Mesendoderm (in vitro differentiated cells): ENCODE measurements around the gene CEP57.
"Not testable (repeated sequence)": the region's sequence is repeated elsewhere in the genome, so short reads cannot be mapped to it uniquely, and the experiment has no call there.

Source experiments
- DNase-seq: peaks from one replicate; pipeline ENCODE4 v3.0.0; 2013
- H2AK5ac ChIP-seq: 2 replicates; pipeline ENCODE4 v1.6.1; 2013; ENCODE audit warnings: low read length, inconsistent platforms
- H2BK120ac ChIP-seq: 2 replicates; pipeline ENCODE4 v1.6.1; 2013; ENCODE audit warnings: low read depth, mild to moderate bottlenecking, low read length, moderate library complexity, mixed read lengths
- H2BK15ac ChIP-seq: replicated peaks from 2 replicates; pipeline ENCODE4 v1.6.1; 2013; ENCODE audit warnings: low read depth, mild to moderate bottlenecking, moderate library complexity
- H2BK5ac ChIP-seq: 2 replicates; pipeline ENCODE4 v1.6.1; 2013; ENCODE audit warnings: low read length, inconsistent platforms
- H3K18ac ChIP-seq: 2 replicates; pipeline ENCODE4 v1.6.1; 2013; ENCODE audit warnings: mild to moderate bottlenecking, low read length, mixed read lengths
- H3K23ac ChIP-seq: one replicate; pipeline ENCODE4 v1.6.1; 2013; ENCODE audit warnings: low read length
- H3K27ac ChIP-seq: 2 replicates; pipeline ENCODE4 v1.5.1; 2013; ENCODE audit warnings: low read depth, mild to moderate bottlenecking, inconsistent platforms, low read length, moderate library complexity
- H3K27me3 ChIP-seq: 2 replicates; pipeline ENCODE4 v1.6.1; 2013; ENCODE audit warnings: low read length, control low read depth, mild to moderate bottlenecking, inconsistent platforms; ENCODE audit not compliant: insufficient read depth, poor library complexity
- H3K36me3 ChIP-seq: 2 replicates; pipeline ENCODE4 v1.6.1; 2013; ENCODE audit warnings: low read length, inconsistent platforms; ENCODE audit not compliant: control insufficient read depth, insufficient read depth
- H3K4ac ChIP-seq: one replicate; pipeline ENCODE4 v1.6.1; 2013; ENCODE audit warnings: low read depth, mild to moderate bottlenecking, low read length, moderate library complexity
- H3K4me1 ChIP-seq: 2 replicates; pipeline ENCODE4 v1.6.1; 2013; ENCODE audit warnings: low read depth, low read length, inconsistent platforms; ENCODE audit not compliant: control insufficient read depth
- H3K4me2 ChIP-seq: 2 replicates; pipeline ENCODE4 v1.6.1; 2013; ENCODE audit warnings: low read length
- H3K4me3 ChIP-seq: 2 replicates; pipeline ENCODE4 v1.5.1; 2013; ENCODE audit warnings: mild to moderate bottlenecking, low read length
- H3K56ac ChIP-seq: one replicate; pipeline ENCODE4 v1.6.1; 2013; ENCODE audit warnings: low read length
- H3K79me1 ChIP-seq: 2 replicates; pipeline ENCODE4 v1.6.1; 2013; ENCODE audit warnings: low read length, inconsistent platforms
- H3K79me2 ChIP-seq: 2 replicates; pipeline ENCODE4 v1.6.1; 2013; ENCODE audit warnings: mild to moderate bottlenecking, low read length; ENCODE audit not compliant: control insufficient read depth, insufficient read depth
- H3K9ac ChIP-seq: 2 replicates; pipeline ENCODE4 v1.6.1; 2013; ENCODE audit warnings: low read length, inconsistent platforms
- H4K5ac ChIP-seq: one replicate; pipeline ENCODE4 v1.6.1; 2013; ENCODE audit warnings: low read length
- H4K8ac ChIP-seq: one replicate; pipeline ENCODE4 v1.6.1; 2013; ENCODE audit warnings: low read depth, mild to moderate bottlenecking, control low read depth, low read length, moderate library complexity
- WGBS: extraction: QIAGEN DNeasy Blood & Tissue Kit; methylation state at CpG from one replicate; pipeline ENCODE4 v1.1.7; 2013; ENCODE audit warnings: low lambda C conversion rate, missing lambda C conversion rate; ENCODE audit not compliant: insufficient coverage; ENCODE audit errors: extremely low coverage; 5-methylcytosine and 5-hydroxymethylcytosine counted together

Gene CEP57

DNA sequence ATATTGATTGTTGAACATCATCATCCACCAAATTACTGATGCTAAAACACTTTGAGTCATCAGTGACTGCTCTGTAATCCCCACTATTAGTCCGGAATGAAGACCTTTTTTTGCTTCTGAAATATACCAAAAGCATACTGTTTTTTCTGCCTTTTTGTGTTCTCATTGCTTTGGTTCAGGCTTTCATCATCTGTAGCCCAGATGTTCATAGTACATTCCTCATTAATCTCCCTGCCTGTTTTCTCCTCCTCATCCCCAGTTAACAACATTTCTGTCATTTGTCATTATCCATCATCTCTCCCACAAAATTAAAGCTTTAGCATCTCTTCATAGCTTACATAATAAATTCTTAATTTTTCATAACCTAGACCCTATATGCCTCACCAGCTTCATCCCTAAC lies 9.2 kb downstream of the CEP57 start:
- no peak overlapping the region for H2BK120ac ChIP-seq

GRCh38 chr11:95800438-95800837 lies 10.1 kb downstream of the CEP57 start:
- H2AK5ac ChIP-seq, result no peak overlapping the region
- no peaks in the 10 kb centered on the region for H3K36me3 ChIP-seq
- no peak overlapping the region for H3K4ac ChIP-seq
- no peak overlapping the region for H2BK120ac ChIP-seq
- H4K8ac ChIP-seq, result no peak overlapping the region
- no CpG with 5 or more reads among the region's 12 CpGs for WGBS
- H2BK5ac ChIP-seq, result no peak overlapping the region
- H3K18ac ChIP-seq, result no peak overlapping the region
- H3K79me2 ChIP-seq, result peaks cover 5% of the 10 kb centered on the region
- no peak overlapping the region for H3K4me3 ChIP-seq
- H3K4me2 ChIP-seq, result no peak overlapping the region
- no peak overlapping the region for H3K9ac ChIP-seq
- peaks cover 3% of the 10 kb centered on the region for H3K79me1 ChIP-seq
- no peaks in the 10 kb centered on the region for H3K4me1 ChIP-seq
- H3K27me3 ChIP-seq, result no peaks in the 10 kb centered on the region
- H3K56ac ChIP-seq, result no peak overlapping the region
- H2BK15ac ChIP-seq, result no peak overlapping the region
- no peak overlapping the region for H3K23ac ChIP-seq
- no peak for DNase-seq
- H4K5ac ChIP-seq, result no peak overlapping the region
- H3K27ac ChIP-seq, result no peak overlapping the region

More for the DNA sequence above, 9.2 kb downstream of the CEP57 start:
- H3K23ac ChIP-seq, result no peak overlapping the region
- peaks cover 5% of the 10 kb centered on the region for H3K79me1 ChIP-seq
- H3K4ac ChIP-seq, result no peak overlapping the region
- no peak overlapping the region for H3K4me2 ChIP-seq
- H3K4me3 ChIP-seq, result no peak overlapping the region
- H3K36me3 ChIP-seq, result no peaks in the 10 kb centered on the region
- no peaks in the 10 kb centered on the region for H3K4me1 ChIP-seq
- no peaks in the 10 kb centered on the region for H3K27me3 ChIP-seq
- no peak for DNase-seq
- H2BK5ac ChIP-seq, result no peak overlapping the region
- H2AK5ac ChIP-seq, result no peak overlapping the region
- H3K18ac ChIP-seq, result no peak overlapping the region
- H3K79me2 ChIP-seq, result peaks cover 7% of the 10 kb centered on the region
- H4K5ac ChIP-seq, result no peak overlapping the region
- no peak overlapping the region for H2BK15ac ChIP-seq
- H4K8ac ChIP-seq, result no peak overlapping the region
- no CpG with 5 or more reads among the region's 1 CpG for WGBS
- no peak overlapping the region for H3K9ac ChIP-seq
- H3K56ac ChIP-seq, result no peak overlapping the region
- H3K27ac ChIP-seq, result no peak overlapping the region

DNA sequence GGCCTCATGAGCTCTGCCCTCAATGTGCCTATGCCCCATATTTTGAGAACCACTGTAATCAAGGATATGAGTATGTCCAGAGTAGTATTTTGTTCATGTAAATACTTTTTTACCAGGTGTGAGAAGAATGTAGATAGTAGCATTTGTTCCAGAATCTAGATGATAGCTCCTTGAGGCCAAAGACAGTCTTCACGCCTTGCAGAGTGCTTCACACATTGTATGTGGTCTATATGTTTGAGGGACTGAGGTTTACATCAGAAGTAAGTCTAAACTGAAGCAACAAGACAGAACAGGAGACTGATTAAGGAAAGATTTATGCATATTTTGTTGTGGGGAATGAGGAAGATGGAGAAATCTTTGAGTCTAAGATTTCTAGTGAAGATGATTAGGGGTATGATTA lies 12.5 kb downstream of the CEP57 start:
- H2AK5ac ChIP-seq, result no peak overlapping the region
- WGBS, result no CpG with 5 or more reads among the region's 1 CpG
- H3K27me3 ChIP-seq, result no peaks in the 10 kb centered on the region
- no peak overlapping the region for H3K56ac ChIP-seq
- no peaks in the 10 kb centered on the region for H3K36me3 ChIP-seq
- H3K9ac ChIP-seq, result no peak overlapping the region
- H2BK5ac ChIP-seq, result no peak overlapping the region
- H3K23ac ChIP-seq, result no peak overlapping the region
- no peak overlapping the region for H2BK120ac ChIP-seq
- H3K4me2 ChIP-seq, result no peak overlapping the region
- H4K8ac ChIP-seq, result no peak overlapping the region
- no peaks in the 10 kb centered on the region for H3K79me1 ChIP-seq
- H4K5ac ChIP-seq, result no peak overlapping the region
- no peak overlapping the region for H2BK15ac ChIP-seq
- no peaks in the 10 kb centered on the region for H3K4me1 ChIP-seq
- H3K18ac ChIP-seq, result no peak overlapping the region
- no peak overlapping the region for H3K4me3 ChIP-seq
- no peak overlapping the region for H3K27ac ChIP-seq
- DNase-seq, result no peak
- H3K79me2 ChIP-seq, result no peaks in the 10 kb centered on the region
- no peak overlapping the region for H3K4ac ChIP-seq

DNA sequence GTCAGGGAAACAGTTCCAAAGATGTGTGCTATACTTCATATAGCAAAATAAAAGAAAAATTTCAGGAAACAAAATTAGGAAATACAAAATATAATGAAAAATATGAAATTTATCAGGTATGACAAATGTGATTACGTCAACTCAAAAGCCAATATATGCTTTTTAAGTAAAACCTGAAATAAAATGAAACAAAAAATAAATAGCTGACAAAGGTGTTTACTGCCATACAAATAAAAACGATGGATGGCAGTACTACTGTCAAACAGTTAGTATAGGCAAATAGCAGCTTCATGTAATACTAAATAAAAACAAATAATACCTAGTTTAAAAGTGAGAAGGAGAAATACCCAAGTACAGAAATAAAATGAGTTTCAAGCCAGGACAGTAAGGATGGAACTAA lies 13.7 kb downstream of the CEP57 start:
- no peaks in the 10 kb centered on the region for H3K36me3 ChIP-seq

GRCh38 chr11:95805869-95806268 lies 15.6 kb downstream of the CEP57 start:
- no peak overlapping the region for H2BK15ac ChIP-seq
- no peak overlapping the region for H2AK5ac ChIP-seq
- no peak overlapping the region for H3K9ac ChIP-seq
- no peak overlapping the region for H2BK120ac ChIP-seq
- no CpG with 5 or more reads among the region's 2 CpGs for WGBS
- H3K4me1 ChIP-seq, result no peaks in the 10 kb centered on the region
- no peak overlapping the region for H2BK5ac ChIP-seq
- no peak overlapping the region for H3K23ac ChIP-seq
- no peak overlapping the region for H3K4me3 ChIP-seq
- no peaks in the 10 kb centered on the region for H3K79me1 ChIP-seq
- no peaks in the 10 kb centered on the region for H3K27me3 ChIP-seq
- no peak for DNase-seq
- no peak overlapping the region for H3K4me2 ChIP-seq
- H4K5ac ChIP-seq, result no peak overlapping the region
- no peak overlapping the region for H3K56ac ChIP-seq
- no peak overlapping the region for H4K8ac ChIP-seq
- H3K36me3 ChIP-seq, result no peaks in the 10 kb centered on the region
- H3K4ac ChIP-seq, result no peak overlapping the region
- no peaks in the 10 kb centered on the region for H3K79me2 ChIP-seq
- H3K18ac ChIP-seq, result no peak overlapping the region
- H3K27ac ChIP-seq, result no peak overlapping the region

More for the DNA sequence above, 13.7 kb downstream of the CEP57 start:
- Histone ChIP-seq H3K27me3 (no peaks in the 10 kb centered on the region), H4K5ac (no peak overlapping the region), H3K56ac (no peak overlapping the region), H3K9ac (no peak overlapping the region), H3K4me1 (no peaks in the 10 kb centered on the region), H3K4ac (no peak overlapping the region), H3K79me1 (no peaks in the 10 kb centered on the region), H4K8ac (no peak overlapping the region), H2BK5ac (no peak overlapping the region), H3K18ac (no peak overlapping the region), H3K4me3 (no peak overlapping the region), H3K79me2 (no peaks in the 10 kb centered on the region), H2BK15ac (no peak overlapping the region), H3K4me2 (no peak overlapping the region), H2BK120ac (no peak overlapping the region), H3K23ac (no peak overlapping the region), H3K27ac (no peak overlapping the region), H2AK5ac (no peak overlapping the region)
- no CpG with 5 or more reads among the region's 2 CpGs for WGBS
- no peak for DNase-seq

DNA sequence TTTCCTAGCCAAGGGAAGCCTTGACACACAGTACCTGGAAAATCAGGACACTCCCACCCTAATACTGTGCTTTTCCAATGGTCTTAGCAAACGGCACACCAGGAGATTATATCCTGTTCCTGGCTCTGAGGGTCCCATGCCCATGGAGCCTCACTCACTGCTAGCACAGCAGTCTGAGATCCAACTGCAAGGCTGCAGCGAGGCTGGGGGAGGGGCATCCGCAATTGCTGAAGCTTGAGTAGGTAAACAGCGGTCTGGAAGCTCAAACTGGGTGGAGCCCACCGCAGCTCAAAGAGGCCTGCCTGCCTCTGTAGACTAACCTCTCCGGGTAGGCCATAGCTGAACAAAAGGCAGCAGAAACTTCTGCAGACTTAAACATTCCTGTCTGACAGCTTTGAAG lies 16.2 kb downstream of the CEP57 start:
- H2BK120ac ChIP-seq, H3K4me3 ChIP-seq, H2AK5ac ChIP-seq, H2BK5ac ChIP-seq, H4K8ac ChIP-seq, H4K5ac ChIP-seq, DNase-seq, H3K18ac ChIP-seq, H3K56ac ChIP-seq, H3K27me3 ChIP-seq, H3K23ac ChIP-seq, H3K36me3 ChIP-seq, H3K27ac ChIP-seq, H3K79me1 ChIP-seq, H3K4ac ChIP-seq, H3K79me2 ChIP-seq, H3K9ac ChIP-seq, H3K4me1 ChIP-seq, H2BK15ac ChIP-seq, H3K4me2 ChIP-seq: not testable (repeated sequence)
- no CpG with 5 or more reads among the region's 6 CpGs for WGBS
